PC-9 (cell line): Measurements from ENCODE around the gene MMP21. TPM values are rescaled to one million over a fixed set of nuclear protein-coding genes. Genes with fewer than 3 reads are reported as not detected.

ENCODE experiments used
- BruUV-seq: library from RNA; stranded (reverse); fragments of 400-500 nt; replicated peaks from 2 replicates; lab custom pipeline; 2021; lab: Mats Ljungman, UMichigan
- CTCF ChIA-PET: fragments of 300-600 bp; sonication (Branson Sonifier 250); formaldehyde crosslinking; loops from one replicate; lab custom pipeline; 2022; ENCODE audit warnings: antibody characterized with exemption; lab: Charles Lee
- POLR2A ChIA-PET: fragments of 300-600 bp; sonication (Branson Sonifier 250); formaldehyde crosslinking; loops from one replicate; lab custom pipeline; 2022; ENCODE audit warnings: antibody characterized with exemption; ENCODE audit not compliant: unreplicated experiment; lab: Charles Lee
- DNase-seq, 2 experiments: peaks; one replicate each; pipeline versions ENCODE4 v3.0.0 to v3.0.0-alpha.2; 2015 to 2022; ENCODE audit warnings: mixed read lengths in 1 of 2
- H2AFZ ChIP-seq: fragments of 200-600 bp; sonication (generic); 2 replicates; pipeline ENCODE4 v1.8.1; 2017; ENCODE audit warnings: antibody characterized with exemption
- H3F3A ChIP-seq: fragments of 200-600 bp; sonication (generic); 2 replicates; pipeline ENCODE4 v1.8.1; 2017; ENCODE audit warnings: antibody characterized with exemption, mild to moderate bottlenecking, low read depth; ENCODE audit not compliant: insufficient read depth
- H3K27ac ChIP-seq: fragments of 200-600 bp; sonication (generic); 2 replicates; pipeline ENCODE4 v1.6.1; 2016; ENCODE audit warnings: mixed run types
- H3K27me3 ChIP-seq: fragments of 200-600 bp; sonication (generic); 2 replicates; pipeline ENCODE4 v1.6.1; 2016; ENCODE audit warnings: low read depth, mixed run types; ENCODE audit not compliant: insufficient read depth
- H3K36me3 ChIP-seq: fragments of 200-600 bp; sonication (generic); 2 replicates; pipeline ENCODE4 v1.6.1; 2016; ENCODE audit warnings: low read depth, mixed run types
- H3K4me1 ChIP-seq: fragments of 200-600 bp; sonication (generic); replicated peaks from 2 replicates; pipeline ENCODE4 v1.6.1; 2016; ENCODE audit warnings: mixed run types; ENCODE audit not compliant: insufficient read depth
- H3K4me2 ChIP-seq: fragments of 200-600 bp; sonication (generic); 2 replicates; pipeline ENCODE4 v1.6.1; 2017; ENCODE audit warnings: mixed run types
- H3K4me3 ChIP-seq: fragments of 200-600 bp; sonication (generic); 2 replicates; pipeline ENCODE4 v1.6.1; 2016; ENCODE audit warnings: mixed run types
- H3K79me2 ChIP-seq: fragments of 200-600 bp; sonication (generic); 2 replicates; pipeline ENCODE4 v1.6.1; 2017; ENCODE audit warnings: low read depth, mixed run types
- H3K9me2 ChIP-seq: fragments of 200-600 bp; sonication (generic); 2 replicates; pipeline ENCODE4 v1.8.1; 2017; ENCODE audit warnings: mild to moderate bottlenecking; ENCODE audit not compliant: insufficient read depth
- H3K9me3 ChIP-seq: fragments of 200-600 bp; sonication (generic); 2 replicates; pipeline ENCODE4 v1.8.1; 2016; ENCODE audit warnings: low read depth; ENCODE audit not compliant: insufficient read depth
- H4K20me1 ChIP-seq: fragments of 200-600 bp; sonication (generic); 2 replicates; pipeline ENCODE4 v1.8.1; 2017; ENCODE audit not compliant: insufficient read depth
- EZH2 ChIP-seq: fragments of 200-600 bp; sonication (generic); IDR thresholded peaks from 2 replicates; pipeline ENCODE4 v1.8.0; 2017; ENCODE audit warnings: antibody characterized with exemption, low read depth
- intact Hi-C: fragments of 100-400 bp; cut with micrococcal nuclease; formaldehyde crosslinking; loops from one replicate; pipeline ENCODE4 v1.10.0; 2022; ENCODE audit not compliant: unreplicated experiment
- total RNA-seq: library from RNA; stranded (reverse); gene quantifications from 2 replicates; pipeline ENCODE4 v1.2.3, GENCODE V29; 2021
- TF ChIP-seq, protein P1 (sequence below): fragments of 200-600 bp; sonication (generic); conservative IDR thresholded peaks from 2 replicates; pipeline ENCODE4 v1.6.1; 2017; ENCODE audit warnings: mixed run types, antibody characterized with exemption, mild to moderate bottlenecking, moderate library complexity

MMP21 gene
- total RNA-seq, 1 experiment from 2014 or later: not detected

GRCh38 chr10:125801574-125801973, 26.0 kb upstream of the MMP21 start:
- no peaks in the 10 kb centered on the region for H4K20me1 ChIP-seq
- no peak for DNase-seq
- CTCF ChIA-PET: no interaction called here
- no peaks in the 10 kb centered on the region for H3K4me1 ChIP-seq
- no peak overlapping the region for H3K27ac ChIP-seq
- H3F3A ChIP-seq: no peaks in the 10 kb centered on the region
- no peaks in the 10 kb centered on the region for H3K36me3 ChIP-seq
- H3K79me2 ChIP-seq: no peaks in the 10 kb centered on the region
- TF ChIP-seq, protein P1, sequence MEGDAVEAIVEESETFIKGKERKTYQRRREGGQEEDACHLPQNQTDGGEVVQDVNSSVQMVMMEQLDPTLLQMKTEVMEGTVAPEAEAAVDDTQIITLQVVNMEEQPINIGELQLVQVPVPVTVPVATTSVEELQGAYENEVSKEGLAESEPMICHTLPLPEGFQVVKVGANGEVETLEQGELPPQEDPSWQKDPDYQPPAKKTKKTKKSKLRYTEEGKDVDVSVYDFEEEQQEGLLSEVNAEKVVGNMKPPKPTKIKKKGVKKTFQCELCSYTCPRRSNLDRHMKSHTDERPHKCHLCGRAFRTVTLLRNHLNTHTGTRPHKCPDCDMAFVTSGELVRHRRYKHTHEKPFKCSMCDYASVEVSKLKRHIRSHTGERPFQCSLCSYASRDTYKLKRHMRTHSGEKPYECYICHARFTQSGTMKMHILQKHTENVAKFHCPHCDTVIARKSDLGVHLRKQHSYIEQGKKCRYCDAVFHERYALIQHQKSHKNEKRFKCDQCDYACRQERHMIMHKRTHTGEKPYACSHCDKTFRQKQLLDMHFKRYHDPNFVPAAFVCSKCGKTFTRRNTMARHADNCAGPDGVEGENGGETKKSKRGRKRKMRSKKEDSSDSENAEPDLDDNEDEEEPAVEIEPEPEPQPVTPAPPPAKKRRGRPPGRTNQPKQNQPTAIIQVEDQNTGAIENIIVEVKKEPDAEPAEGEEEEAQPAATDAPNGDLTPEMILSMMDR: no peak
- no peak for TF ChIP-seq EZH2
- no peaks in the 10 kb centered on the region for H3K27me3 ChIP-seq
- H3K4me2 ChIP-seq: no peak overlapping the region
- no peak overlapping the region for H2AFZ ChIP-seq
- H3K9me3 ChIP-seq: no peaks in the 10 kb centered on the region
- intact Hi-C loops: no loop called here
- no TSS peak for BruUV-seq
- no peaks in the 10 kb centered on the region for H3K9me2 ChIP-seq
- POLR2A ChIA-PET: no interaction called here
- H3K4me3 ChIP-seq: no peak overlapping the region

DNA sequence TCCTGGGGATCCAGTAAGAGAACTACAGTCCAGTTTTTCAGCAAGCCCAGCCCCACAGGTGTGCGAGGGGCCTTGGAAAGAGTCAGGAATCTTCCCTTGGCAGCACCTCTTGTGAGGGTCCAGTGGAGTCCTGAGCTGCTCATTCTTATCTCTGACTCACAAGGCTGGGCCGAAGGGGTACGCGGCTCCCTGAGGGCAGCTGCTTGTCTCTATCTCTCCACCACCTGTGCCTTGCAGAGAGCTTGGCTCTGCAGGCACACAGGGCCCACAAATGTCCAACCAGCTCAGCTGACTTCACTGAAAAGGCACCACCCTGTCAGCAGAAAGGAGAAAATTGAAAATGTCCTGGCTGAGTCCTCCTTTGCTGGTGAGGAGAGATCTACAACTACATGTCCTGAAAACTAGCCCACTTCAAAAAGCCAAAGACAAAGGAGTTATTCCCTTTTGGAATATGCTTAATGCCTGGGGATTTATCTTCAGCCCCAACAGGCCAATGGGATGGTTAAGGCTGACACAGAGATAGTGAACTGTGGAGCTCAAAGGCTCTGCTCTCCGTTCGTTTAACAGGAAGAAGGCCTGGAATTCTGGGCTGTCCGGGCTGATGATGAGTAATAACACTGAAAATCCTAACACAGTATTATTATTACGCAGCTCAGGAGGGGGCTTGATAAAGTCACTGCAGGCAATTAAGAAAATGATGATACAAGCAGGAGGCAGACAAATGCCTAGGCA, 24.0 kb upstream of the MMP21 start:
- Histone ChIP-seq H3K27me3 (no peaks in the 10 kb centered on the region), H3K4me1 (no peaks in the 10 kb centered on the region), H3F3A (no peaks in the 10 kb centered on the region), H3K9me3 (no peaks in the 10 kb centered on the region), H3K36me3 (no peaks in the 10 kb centered on the region), H3K27ac (no peak overlapping the region), H4K20me1 (no peaks in the 10 kb centered on the region), H3K4me3 (no peak overlapping the region), H3K9me2 (no peaks in the 10 kb centered on the region), H3K79me2 (no peaks in the 10 kb centered on the region), H2AFZ (no peak overlapping the region), H3K4me2 (no peak overlapping the region)
- POLR2A ChIA-PET: interaction anchor here (0.6 to 0.7 kb wide), 2 partner anchors 18 to 37 kb away, joined by 11 to 26 read pairs; no protein-coding TSS in a partner anchor
- TF ChIP-seq, protein P1: no peak
- TF ChIP-seq EZH2: no peak
- intact Hi-C loops: no loop called here
- no peak for DNase-seq
- no TSS peak for BruUV-seq
- CTCF ChIA-PET: no interaction called here

DNA sequence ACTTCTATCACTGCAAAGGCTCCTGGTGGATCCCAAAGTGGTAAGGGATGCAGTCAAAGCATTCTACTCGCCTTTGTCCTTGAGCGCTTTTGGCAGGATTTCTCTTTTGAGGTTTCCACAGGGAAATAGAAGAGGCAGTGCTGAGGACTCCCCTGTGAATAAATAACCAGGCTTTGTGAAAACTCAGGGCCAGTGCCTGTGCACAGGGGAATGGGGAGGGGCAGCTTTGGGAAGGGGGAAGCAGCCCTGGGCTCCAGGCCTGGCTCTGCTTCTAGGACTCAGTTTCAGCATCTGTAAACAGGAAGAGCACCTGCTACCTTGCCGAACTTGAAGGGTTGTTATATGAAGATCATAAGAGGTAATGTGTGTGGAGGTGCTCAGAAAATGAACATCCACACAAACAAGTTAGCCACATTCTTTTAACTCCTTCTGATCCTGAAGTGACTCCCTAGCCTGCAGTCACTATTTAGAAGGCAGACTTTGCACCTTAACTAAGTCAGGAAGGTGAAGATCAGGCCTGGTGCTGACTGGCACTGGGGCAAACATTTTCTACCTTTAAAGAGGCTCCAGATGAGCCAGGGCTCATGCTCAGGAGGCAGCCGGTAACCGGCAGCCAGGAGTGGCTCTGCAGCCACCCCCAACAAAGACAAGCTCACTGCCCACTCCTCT, 22.5 kb upstream of the MMP21 start:
- CTCF ChIA-PET: no interaction called here
- Histone ChIP-seq H3K4me3 (no peak overlapping the region), H3K9me3 (no peaks in the 10 kb centered on the region), H3F3A (no peaks in the 10 kb centered on the region), H3K4me2 (no peak overlapping the region), H3K9me2 (no peaks in the 10 kb centered on the region), H2AFZ (no peak overlapping the region), H4K20me1 (no peaks in the 10 kb centered on the region), H3K27me3 (no peaks in the 10 kb centered on the region), H3K27ac (no peak overlapping the region), H3K79me2 (no peaks in the 10 kb centered on the region), H3K4me1 (no peaks in the 10 kb centered on the region), H3K36me3 (0 out of 2 replicates have a peak, but pooled peaks cover 3% of the 10 kb centered on the region)
- DNase-seq: no peak
- TF ChIP-seq, protein P1: no peak
- TF ChIP-seq EZH2: no peak
- intact Hi-C loops: no loop called here
- no TSS peak for BruUV-seq
- POLR2A ChIA-PET: interaction anchor here (0.6 kb wide), 2 partner anchors 750 to 968 kb away, joined by 3 to 36 read pairs; no protein-coding TSS in a partner anchor
